Dermis blood vessel endothelial cell (primary cell): ENCODE data around the gene GNAT3. TPM values are rescaled to one million over a fixed set of nuclear protein-coding genes. Genes with fewer than 3 reads are reported as not detected.
A peak's percentile ranks its signal among the peaks of the same experiment; 100 is the strongest.

ENCODE experiments used
- DNase-seq: peaks from one replicate; pipeline ENCODE4 v3.0.0; 2010
- total RNA-seq: library from RNA; depleted of rRNA; stranded (reverse); fragments of >200 nt; gene quantifications from 2 replicates; pipeline ENCODE4 v1.2.3, GENCODE V29; 2014

The GNAT3 gene
- total RNA-seq, 1 donor from 2014 or later, result not detected

DNA sequence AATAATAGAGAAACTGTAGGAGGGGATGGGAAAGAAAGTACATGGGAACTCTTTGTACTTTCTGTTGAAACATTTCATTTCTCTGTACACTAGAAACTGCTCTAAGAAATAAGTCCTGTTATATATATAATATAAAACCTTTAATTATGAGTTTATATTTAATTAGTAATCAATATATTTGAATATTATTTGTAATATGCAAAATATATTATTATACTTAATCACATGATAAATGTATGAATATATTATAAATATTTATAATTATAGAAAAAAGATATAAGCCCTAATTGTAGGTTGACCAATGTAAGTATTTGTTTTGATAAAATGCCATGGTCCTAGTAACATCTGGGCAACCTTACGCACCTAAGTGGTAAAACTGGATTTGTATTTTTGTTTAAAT lies 51.0 kb downstream of the GNAT3 start:
- DNase-seq, result no peak

DNA sequence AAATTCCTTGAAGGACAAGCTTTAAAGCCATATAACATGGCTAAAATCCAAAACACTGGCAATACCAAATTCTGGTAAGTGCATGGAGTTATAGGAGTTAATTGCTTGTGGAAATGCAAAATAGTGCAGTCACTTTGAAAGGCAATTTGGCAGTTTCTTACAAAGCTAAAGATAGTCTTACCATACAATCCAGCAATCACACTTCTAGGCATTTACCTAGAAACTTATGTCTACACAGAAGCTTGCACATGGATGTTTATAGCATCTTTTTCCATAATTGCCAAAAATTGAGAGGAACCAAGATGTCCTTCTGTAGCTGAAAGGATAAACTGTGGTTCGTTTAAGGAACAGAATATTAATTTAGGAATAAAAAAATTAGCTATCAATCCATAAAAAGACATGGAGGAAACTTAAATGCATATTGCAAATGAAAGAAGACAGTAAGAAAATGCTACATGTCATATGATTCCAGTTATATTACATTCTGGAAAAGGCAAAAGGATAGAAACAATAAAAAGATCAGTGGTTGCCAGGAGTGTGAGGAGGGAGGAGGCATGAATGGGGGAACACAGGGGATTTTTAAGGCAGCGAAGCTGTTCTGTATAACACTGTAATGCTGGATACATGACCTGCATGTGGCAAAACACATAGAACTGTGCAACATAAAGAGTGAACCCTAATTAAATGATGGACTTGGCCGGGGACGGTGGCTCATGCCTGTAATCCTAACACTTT lies 51.9 kb downstream of the GNAT3 start:
- no peak for DNase-seq

GRCh38 chr7:80458822-80459725 lies 52.8 kb downstream of the GNAT3 start:
- no peak for DNase-seq

- DNase-seq, result peak; percentile 67
Measured at GRCh38 chr7:80453699-80454340, 58.0 kb downstream of the GNAT3 start.

DNA sequence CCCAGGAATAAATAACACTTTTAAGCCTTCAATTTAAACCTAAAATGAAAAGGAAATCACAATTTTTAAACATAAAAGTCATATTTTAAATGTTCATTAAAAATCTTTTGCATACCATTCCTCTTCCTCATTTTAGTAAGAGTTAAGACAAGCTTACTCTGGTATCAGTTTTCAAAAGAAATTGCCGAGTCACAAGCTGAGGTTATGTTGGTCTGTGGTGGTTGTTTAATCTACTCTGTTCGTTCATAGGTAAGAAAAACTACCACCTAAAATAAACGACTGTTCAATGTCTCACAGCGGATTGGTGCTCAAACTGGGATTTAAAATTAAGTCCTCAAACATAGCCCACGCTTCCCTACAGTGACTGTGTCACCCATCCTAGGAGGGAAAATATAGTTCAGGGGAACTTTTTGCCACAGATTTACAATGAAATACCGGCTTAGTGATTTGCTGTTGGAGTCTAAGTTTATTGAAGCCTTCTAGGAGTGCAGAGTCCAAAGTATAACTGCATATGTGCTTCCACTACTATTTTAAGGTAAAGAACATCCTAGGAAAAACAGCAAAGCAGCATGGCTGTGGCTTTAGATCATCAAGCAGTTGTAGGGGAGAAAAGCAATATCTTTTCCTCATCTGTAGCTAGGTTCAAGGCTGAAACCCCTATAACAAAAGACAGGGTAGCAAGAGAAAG lies 61.1 kb downstream of the GNAT3 start:
- DNase-seq, result no peak

- DNase-seq, result no peak
Measured at GRCh38 chr7:80449836-80450235, 62.0 kb downstream of the GNAT3 start.

- no peak for DNase-seq
Measured at GRCh38 chr7:80445351-80445750, 66.5 kb downstream of the GNAT3 start.

GRCh38 chr7:80444811-80445210 lies 67.1 kb downstream of the GNAT3 start:
- no peak for DNase-seq

- DNase-seq, result no peak
Measured at GRCh38 chr7:80443325-80443724, 68.5 kb downstream of the GNAT3 start.

DNA sequence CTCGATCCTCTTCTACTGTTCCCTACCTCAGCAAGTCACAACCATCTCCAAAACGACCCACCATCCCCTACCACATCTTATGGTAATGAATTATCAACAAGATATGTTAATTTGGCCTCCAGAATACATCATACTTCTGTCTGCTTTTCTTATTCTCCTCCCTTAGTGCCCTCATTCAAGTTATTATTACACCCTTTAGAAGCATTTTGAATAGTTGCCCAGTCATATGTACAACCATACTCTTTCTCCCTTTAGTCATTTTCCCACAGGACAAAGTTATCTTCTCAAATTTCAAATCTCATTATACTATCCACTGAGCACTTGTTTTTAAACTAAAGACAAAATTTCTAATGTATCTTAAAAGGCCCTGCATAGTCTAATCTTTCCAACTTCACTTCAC lies 71.0 kb downstream of the GNAT3 start:
- no peak for DNase-seq

DNA sequence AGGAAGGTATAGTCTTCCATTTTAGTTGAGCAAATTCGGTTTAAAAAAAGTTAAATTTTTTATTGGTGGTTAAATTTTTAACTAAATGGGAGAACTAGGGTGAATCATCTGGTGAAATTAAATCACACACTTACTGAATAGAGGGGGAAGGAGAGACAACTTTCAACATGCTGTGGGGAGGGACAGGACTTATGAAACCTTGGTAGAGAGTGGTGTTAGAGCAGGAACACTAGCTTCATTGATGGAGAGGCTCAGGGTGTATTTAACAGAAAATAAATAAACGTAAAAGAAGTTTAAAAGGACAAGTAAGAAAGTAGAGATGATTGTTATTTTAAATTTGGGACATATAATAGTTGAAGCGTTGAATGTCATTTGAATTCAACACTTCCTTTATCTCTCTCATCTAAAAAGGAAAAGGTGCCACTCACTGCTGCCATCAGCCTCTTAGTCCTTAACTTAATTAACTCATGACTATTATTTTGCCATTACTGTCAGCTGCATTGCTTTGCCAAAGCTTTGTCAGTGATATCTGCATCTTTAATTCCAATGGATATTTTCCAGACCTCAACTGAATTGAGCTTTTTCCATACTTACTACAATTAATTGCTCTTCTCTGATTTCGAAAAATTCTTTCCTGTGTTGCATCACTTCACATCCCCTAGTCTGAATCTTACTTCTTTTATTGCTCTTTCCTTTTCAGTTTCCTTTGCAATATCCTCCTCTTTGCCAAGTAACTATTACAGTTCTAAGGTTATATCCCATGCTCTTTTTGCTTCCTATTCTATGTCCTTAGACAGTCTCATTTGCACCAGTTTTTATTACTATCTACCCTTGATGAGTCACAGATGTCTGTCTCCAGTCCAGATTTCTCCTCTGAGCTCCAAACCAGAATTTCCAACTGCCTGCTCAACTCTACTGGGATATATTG lies 71.7 kb downstream of the GNAT3 start:
- peak; percentile 19 for DNase-seq

DNA sequence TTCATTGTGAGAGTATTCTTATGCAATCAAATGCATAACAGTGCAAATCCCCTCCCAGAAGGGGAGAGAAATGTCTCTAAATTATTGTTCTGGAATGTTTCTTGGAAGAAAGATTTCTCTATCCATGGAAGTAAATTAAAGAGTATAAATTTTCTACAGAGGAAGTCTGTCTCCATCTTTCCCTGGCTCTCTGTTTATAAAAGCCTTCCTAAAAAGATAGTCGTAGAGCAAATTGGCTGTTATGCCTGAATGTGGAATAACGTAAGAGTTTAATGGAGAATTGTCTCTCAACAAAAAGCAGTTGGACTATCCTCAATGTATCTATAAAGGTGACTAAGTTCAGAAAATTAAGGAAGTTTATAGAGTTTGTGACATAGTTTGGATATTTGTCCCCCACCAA lies 76.3 kb downstream of the GNAT3 start:
- no peak for DNase-seq

DNA sequence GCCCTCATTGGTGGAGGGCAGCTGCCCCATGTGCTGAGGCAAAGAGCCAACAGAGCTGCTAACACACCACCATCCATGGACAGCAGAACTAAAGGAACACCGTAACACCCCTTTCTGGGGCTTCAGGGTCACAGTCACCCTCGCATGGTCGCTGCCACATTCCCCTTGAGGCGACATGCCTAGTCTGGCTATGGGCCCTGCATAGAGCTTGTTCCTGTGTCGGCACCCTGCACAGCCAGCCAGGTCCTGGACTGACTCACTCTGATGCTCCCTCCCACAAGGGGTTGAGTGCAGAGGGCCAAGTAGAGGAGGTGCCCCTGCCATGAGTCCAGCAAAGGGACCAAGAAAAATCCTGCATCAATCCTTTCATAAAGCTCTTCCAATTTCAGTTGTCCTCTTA lies 77.8 kb downstream of the GNAT3 start:
- DNase-seq, result no peak

- DNase-seq, result no peak
Measured at GRCh38 chr7:80432166-80432565, 79.7 kb downstream of the GNAT3 start.

- DNase-seq, result no peak
Measured at GRCh38 chr7:80429181-80429580, 82.7 kb downstream of the GNAT3 start.

DNA sequence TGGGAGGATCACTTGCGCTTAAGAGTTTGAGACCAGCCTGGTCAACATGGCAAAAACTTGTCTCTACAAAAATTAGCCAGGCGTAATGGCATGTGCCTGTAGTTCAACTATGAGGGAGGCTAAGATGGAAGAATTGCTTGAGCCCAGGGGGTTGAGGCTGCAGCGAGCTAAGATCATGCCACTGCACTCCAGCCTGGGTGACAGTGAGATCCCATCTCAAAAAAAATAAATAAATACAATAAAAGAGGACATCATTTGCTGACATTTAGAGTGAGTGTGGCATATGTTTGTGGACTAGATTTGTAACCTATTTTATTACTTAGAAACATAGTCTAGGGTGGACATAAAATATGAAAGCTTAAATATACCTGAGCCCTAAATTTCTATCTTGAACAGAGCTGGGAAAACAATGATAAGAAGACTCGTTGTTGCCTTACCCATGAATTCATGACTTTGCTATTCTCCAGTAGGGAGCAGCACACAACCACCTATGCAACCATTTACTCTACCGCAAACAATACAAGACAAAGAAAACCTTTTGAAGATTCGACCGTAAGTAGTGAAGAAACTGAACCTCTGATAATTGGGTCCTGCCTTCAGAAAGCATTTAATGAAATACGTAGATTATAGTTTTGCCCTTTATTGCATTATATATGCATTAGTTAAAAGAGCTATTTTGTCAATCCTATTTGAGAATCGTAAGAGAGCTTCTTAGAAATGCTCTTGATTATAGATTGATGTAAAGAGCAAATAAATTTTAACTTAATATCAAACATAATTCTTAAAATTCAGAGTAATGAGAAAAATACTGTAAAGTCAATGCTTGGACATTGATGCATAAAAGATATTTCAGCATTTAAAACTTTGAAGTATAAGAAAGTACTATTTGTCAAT lies 83.5 kb downstream of the GNAT3 start:
- DNase-seq, result peak; percentile 69

- no peak for DNase-seq
Measured at GRCh38 chr7:80427218-80427617, 84.6 kb downstream of the GNAT3 start.

- peak; percentile 48 for DNase-seq
Measured at GRCh38 chr7:80420876-80421275, 91.0 kb downstream of the GNAT3 start.

GRCh38 chr7:80417211-80417793 lies 94.6 kb downstream of the GNAT3 start:
- DNase-seq, result no peak

- DNase-seq, result no peak
Measured at GRCh38 chr7:80415522-80415921, 96.3 kb downstream of the GNAT3 start.
